Activated T-cell treated with anti-CD3 and anti-CD28 coated beads, Interleukin-2, amount 50 U/mL, for 24 hours (primary cell): ENCODE measurements around the gene MZF1.

ENCODE experiments used
- DNase-seq: peaks from one replicate; pipeline ENCODE4 v3.0.0-alpha.2; 2020
- H3K27ac Mint-ChIP-seq: 2 replicates; pipeline ENCODE4 v1.8.0; 2020; ENCODE audit warnings: mild to moderate bottlenecking, mixed read lengths
- H3K27me3 Mint-ChIP-seq: 2 replicates; pipeline ENCODE4 v1.8.0; 2020; ENCODE audit warnings: mixed read lengths
- H3K36me3 Mint-ChIP-seq: 2 replicates; pipeline ENCODE4 v1.8.0; 2020; ENCODE audit warnings: low read depth, mixed read lengths
- H3K4me1 Mint-ChIP-seq: 2 replicates; pipeline ENCODE4 v1.8.0; 2020; ENCODE audit warnings: low read depth, mixed read lengths
- H3K4me3 Mint-ChIP-seq: 2 replicates; pipeline ENCODE4 v1.8.0; 2020; ENCODE audit warnings: mild to moderate bottlenecking, moderate library complexity, mixed read lengths
- H3K9me3 Mint-ChIP-seq: 2 replicates; pipeline ENCODE4 v1.8.0; 2020; ENCODE audit warnings: mixed read lengths

The MZF1 gene

GRCh38 chr19:58553799-58554493 lies 19.2 kb downstream of the MZF1 start:
- Mint-ChIP-seq H3K9me3 (no peaks in the 10 kb centered on the region), H3K27me3 (no peaks in the 10 kb centered on the region), H3K27ac (peak overlapping the region; percentile 96), H3K4me1 (peaks cover 56% of the 10 kb centered on the region), H3K36me3 (peaks cover 93% of the 10 kb centered on the region), H3K4me3 (peak overlapping the region; percentile 97)
- DNase-seq = no peak

- Mint-ChIP-seq H3K27me3 (no peaks in the 10 kb centered on the region), H3K36me3 (peaks cover 98% of the 10 kb centered on the region), H3K27ac (peak overlapping the region; percentile 96), H3K4me3 (peak overlapping the region; percentile 97), H3K9me3 (no peaks in the 10 kb centered on the region), H3K4me1 (peaks cover 58% of the 10 kb centered on the region)
- no peak for DNase-seq
These were observed 20.5 kb downstream of the MZF1 start for GRCh38 chr19:58552655-58553054.

DNA sequence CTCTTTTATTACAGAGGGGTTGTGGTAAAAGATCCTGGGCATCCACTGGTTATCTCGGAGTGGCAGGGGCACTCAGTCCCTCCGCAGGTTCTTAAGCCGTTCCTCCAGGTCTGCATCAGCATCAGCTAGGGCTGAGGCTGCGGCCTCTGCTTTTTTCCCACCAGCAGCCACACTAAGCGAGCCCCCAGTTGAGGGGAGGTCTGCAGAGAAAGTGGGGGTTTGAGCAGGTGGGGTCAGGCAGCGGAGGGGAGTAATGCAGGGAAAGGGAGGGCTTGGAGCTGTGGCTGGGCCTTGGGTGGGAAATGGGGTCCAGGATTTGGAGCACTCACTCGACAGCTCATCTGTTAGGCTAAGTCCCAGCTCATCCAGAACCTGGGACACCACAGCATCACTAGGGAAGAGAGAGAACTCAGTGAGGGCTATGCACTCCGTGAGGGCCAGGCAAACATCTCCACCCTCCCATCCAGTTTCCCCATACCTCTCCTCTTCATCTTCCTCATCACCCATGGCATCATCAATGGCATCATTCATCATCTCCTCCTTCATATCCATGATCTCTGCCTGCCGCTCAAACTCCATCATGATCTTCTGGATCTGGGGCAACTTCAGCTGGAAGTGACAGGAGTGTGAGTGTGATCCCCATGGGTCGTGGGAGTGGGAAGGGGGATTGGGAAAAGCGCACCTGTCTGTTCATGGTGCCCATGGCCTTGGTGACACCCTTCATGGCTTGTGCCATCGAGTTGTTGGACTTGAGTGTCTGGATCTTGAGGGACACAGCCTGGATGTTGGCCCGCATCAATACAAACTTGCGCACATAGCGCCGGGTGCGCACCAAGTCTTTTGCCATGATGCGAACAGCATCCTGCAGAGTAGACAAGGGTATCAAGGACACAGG lies 21.3 kb downstream of the MZF1 start:
- Mint-ChIP-seq H3K4me3 (no peak overlapping the region), H3K27ac (peak overlapping the region; percentile 96), H3K9me3 (no peaks in the 10 kb centered on the region), H3K36me3 (peaks cover 99% of the 10 kb centered on the region), H3K4me1 (peaks cover 61% of the 10 kb centered on the region), H3K27me3 (no peaks in the 10 kb centered on the region)
- peak; percentile 34 for DNase-seq

DNA sequence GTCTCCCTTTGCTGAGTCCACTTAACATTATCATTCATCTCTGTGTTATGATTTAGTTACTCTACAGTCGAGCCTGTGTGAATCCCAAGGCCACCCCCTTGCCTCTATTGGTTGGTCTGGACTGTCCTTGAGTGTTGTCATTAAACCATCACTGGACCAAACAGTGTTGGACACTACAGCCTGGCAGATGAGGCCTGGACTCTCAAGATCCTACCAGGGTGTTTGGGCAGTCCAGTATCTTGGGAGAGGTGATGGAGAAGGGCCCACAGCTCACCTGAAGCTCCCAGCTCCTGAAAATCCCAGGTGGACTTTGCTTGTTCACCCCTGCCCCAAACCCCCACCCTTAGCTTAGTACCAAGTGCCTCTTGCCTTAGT lies 22.0 kb downstream of the MZF1 start:
- DNase-seq = no peak
- no peaks in the 10 kb centered on the region for H3K9me3 Mint-ChIP-seq
- no peak overlapping the region for H3K4me3 Mint-ChIP-seq
- H3K4me1 Mint-ChIP-seq = peaks cover 61% of the 10 kb centered on the region
- peak overlapping the region; percentile 96 for H3K27ac Mint-ChIP-seq
- no peaks in the 10 kb centered on the region for H3K27me3 Mint-ChIP-seq
- H3K36me3 Mint-ChIP-seq = peaks cover 99% of the 10 kb centered on the region

DNA sequence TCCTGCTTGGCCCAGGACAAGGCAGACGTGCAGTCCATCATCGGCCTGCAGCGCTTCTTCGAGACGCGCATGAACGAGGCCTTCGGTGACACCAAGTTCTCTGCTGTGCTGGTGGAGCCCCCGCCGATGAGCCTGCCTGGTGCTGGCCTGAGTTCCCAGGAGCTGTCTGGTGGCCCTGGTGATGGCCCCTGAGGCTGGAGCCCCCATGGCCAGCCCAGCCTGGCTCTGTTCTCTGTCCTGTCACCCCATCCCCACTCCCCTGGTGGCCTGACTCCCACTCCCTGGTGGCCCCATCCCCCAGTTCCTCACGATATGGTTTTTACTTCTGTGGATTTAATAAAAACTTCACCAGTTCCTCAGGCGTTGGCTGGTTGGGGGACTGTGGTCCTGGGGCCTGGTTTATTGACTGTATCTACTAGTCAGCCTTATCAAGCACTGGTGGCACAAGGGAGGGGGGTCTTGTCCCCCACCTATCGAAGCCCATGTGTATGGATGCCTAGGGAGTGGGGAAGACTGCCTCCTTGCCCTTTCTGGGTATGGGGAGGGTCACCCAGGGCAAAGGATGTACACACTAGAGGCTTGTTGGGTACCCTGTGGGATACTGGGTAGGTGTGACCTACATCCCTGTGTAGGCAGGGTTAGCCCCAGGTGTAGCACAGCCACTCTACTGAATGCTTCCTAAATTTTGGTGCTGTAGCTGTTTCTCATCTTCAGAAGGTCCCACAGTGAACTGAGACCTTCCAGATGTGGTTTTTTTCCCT lies 22.6 kb downstream of the MZF1 start:
- Mint-ChIP-seq H3K4me1 (peaks cover 62% of the 10 kb centered on the region), H3K4me3 (no peak overlapping the region), H3K27me3 (no peaks in the 10 kb centered on the region), H3K36me3 (peaks cover 99% of the 10 kb centered on the region), H3K27ac (peak overlapping the region; percentile 84), H3K9me3 (no peaks in the 10 kb centered on the region)
- peak; percentile 30 for DNase-seq

- peaks cover 99% of the 10 kb centered on the region for H3K36me3 Mint-ChIP-seq
- no peak overlapping the region for H3K4me3 Mint-ChIP-seq
- DNase-seq = no peak
- peak overlapping the region; percentile 84 for H3K27ac Mint-ChIP-seq
- no peaks in the 10 kb centered on the region for H3K9me3 Mint-ChIP-seq
- no peaks in the 10 kb centered on the region for H3K27me3 Mint-ChIP-seq
- peaks cover 55% of the 10 kb centered on the region for H3K4me1 Mint-ChIP-seq
These were observed 23.3 kb downstream of the MZF1 start for GRCh38 chr19:58549664-58550361.

- no peaks in the 10 kb centered on the region for H3K27me3 Mint-ChIP-seq
- peaks cover 49% of the 10 kb centered on the region for H3K4me1 Mint-ChIP-seq
These were observed 24.1 kb downstream of the MZF1 start for GRCh38 chr19:58548859-58549663.

DNA sequence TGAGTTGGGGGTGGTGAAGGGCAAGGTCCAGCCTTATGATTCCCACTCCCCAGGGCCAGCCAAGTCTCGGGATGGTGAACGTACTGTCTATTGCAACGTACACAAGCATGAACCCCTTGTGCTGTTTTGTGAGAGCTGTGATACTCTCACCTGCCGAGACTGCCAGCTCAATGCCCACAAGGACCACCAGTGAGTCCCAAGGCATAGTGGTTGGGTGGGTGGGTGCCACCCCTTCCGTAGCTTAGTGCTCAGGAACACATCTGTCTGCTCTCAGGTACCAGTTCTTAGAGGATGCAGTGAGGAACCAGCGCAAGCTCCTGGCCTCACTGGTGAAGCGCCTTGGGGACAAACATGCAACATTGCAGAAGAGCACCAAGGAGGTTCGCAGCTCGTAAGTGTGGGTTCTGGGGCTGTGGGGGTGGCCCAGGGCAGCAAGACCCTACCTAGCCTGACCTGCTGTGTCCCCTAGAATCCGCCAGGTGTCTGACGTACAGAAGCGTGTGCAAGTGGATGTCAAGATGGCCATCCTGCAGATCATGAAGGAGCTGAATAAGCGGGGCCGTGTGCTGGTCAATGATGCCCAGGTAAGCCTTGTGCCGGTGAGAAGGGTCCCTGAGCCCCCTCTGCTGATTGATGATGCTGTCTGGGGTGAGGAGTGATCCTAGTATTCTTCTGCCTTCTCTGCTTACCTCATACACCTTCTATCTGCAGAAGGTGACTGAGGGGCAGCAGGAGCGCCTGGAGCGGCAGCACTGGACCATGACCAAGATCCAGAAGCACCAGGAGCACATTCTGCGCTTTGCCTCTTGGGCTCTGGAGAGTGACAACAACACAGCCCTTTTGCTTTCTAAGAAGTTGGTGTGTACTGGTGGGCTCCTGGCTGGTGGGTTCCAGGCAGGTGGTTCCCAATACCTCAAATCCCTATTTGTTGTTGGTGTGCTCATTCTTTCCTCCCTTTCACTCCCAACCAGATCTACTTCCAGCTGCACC lies 25.5 kb downstream of the MZF1 start:
- H3K9me3 Mint-ChIP-seq = no peaks in the 10 kb centered on the region
- H3K27me3 Mint-ChIP-seq = peaks cover 1% of the 10 kb centered on the region
- peak overlapping the region; percentile 95 for H3K27ac Mint-ChIP-seq
- peaks cover 46% of the 10 kb centered on the region for H3K4me1 Mint-ChIP-seq
- H3K4me3 Mint-ChIP-seq = peak overlapping the region; percentile 98
- no peak for DNase-seq
- peaks cover 79% of the 10 kb centered on the region for H3K36me3 Mint-ChIP-seq

More at GRCh38 chr19:58548859-58549663, 24.1 kb downstream of the MZF1 start:
- peak overlapping the region; percentile 64 for H3K27ac Mint-ChIP-seq
- peak; percentile 28 for DNase-seq
- H3K4me3 Mint-ChIP-seq = no peak overlapping the region
- H3K9me3 Mint-ChIP-seq = no peaks in the 10 kb centered on the region
- peaks cover 93% of the 10 kb centered on the region for H3K36me3 Mint-ChIP-seq

GRCh38 chr19:58546019-58546530 lies 27.1 kb downstream of the MZF1 start:
- Mint-ChIP-seq H3K4me1 (peaks cover 39% of the 10 kb centered on the region), H3K36me3 (peaks cover 63% of the 10 kb centered on the region), H3K4me3 (peak overlapping the region; percentile 98), H3K27me3 (peaks cover 4% of the 10 kb centered on the region), H3K9me3 (no peaks in the 10 kb centered on the region), H3K27ac (peak overlapping the region; percentile 95)
- DNase-seq = peak; percentile 34

- H3K27ac Mint-ChIP-seq = peak overlapping the region; percentile 95
- peaks cover 37% of the 10 kb centered on the region for H3K4me1 Mint-ChIP-seq
- no peak for DNase-seq
- H3K9me3 Mint-ChIP-seq = no peaks in the 10 kb centered on the region
- H3K4me3 Mint-ChIP-seq = peak overlapping the region; percentile 98
- H3K27me3 Mint-ChIP-seq = peaks cover 4% of the 10 kb centered on the region
- H3K36me3 Mint-ChIP-seq = peaks cover 57% of the 10 kb centered on the region
These were observed 27.7 kb downstream of the MZF1 start for GRCh38 chr19:58545286-58546018.

DNA sequence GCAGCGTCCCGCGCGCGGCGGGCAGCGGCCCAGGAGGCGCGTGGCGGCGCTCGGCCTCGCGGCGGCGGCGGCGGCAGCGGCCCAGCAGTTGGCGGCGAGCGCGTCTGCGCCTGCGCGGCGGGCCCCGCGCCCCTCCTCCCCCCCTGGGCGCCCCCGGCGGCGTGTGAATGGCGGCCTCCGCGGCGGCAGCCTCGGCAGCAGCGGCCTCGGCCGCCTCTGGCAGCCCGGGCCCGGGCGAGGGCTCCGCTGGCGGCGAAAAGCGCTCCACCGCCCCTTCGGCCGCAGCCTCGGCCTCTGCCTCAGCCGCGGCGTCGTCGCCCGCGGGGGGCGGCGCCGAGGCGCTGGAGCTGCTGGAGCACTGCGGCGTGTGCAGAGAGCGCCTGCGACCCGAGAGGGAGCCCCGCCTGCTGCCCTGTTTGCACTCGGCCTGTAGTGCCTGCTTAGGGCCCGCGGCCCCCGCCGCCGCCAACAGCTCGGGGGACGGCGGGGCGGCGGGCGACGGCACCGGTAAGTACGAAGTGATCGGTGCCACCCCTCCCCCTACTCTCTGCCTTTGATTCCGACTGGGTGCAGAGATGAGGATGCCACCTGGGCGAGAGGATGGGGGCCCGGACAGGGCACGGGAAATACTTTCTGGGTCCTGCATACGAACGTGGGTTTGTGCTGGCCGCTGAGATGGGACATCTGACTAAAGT lies 28.4 kb downstream of the MZF1 start:
- DNase-seq = no peak
- Mint-ChIP-seq H3K27ac (peak overlapping the region; percentile 98), H3K4me1 (peaks cover 34% of the 10 kb centered on the region), H3K9me3 (no peaks in the 10 kb centered on the region), H3K27me3 (peaks cover 4% of the 10 kb centered on the region), H3K36me3 (peaks cover 50% of the 10 kb centered on the region), H3K4me3 (peak overlapping the region; percentile 98)
